G401 (cell line): ENCODE data around the gene GPR157. TPM values are rescaled to one million over a fixed set of nuclear protein-coding genes. Genes with fewer than 3 reads are reported as not detected.
A peak's percentile ranks its signal among the peaks of the same experiment; 100 is the strongest.
"Not testable (repeated sequence)": the region's sequence is repeated elsewhere in the genome, so short reads cannot be mapped to it uniquely, and the experiment has no call there.

Experiments
- DNase-seq: peaks from one replicate; pipeline ENCODE4 v3.0.0-alpha.2; 2015; ENCODE audit warnings: low spot score
- in situ Hi-C: cut with HindIII; loops from 2 replicates; pipeline ENCODE4 v1.10.0; 2016; ENCODE audit warnings: low sequenced_read_pairs, mixed read lengths
- total RNA-seq: library from RNA; depleted of rRNA; stranded (reverse); fragments of >200 nt; shearing (Covaris generic); gene quantifications from 2 replicates; pipeline ENCODE4 v1.2.3, GENCODE V29; 2014; rRNA removed

The GPR157 gene
- 6.9 and 7.6 TPM in 2 replicates for total RNA-seq

- DNase-seq: peak; percentile 24
- in situ Hi-C loops: no loop called here
Measured at GRCh38 chr1:9128520-9129265, at the start of gene GPR157. Gene GPR157 (minus strand): TSS chr1:9129102. CDS start chr1:9129027, 75 bp downstream.

GRCh38 chr1:9174762-9175161 lies 45.9 kb upstream of the GPR157 start:
- DNase-seq: no peak
- in situ Hi-C loops: no loop called here

- no peak for DNase-seq
- in situ Hi-C loops: no loop called here
Measured at GRCh38 chr1:9174243-9174642, 45.3 kb upstream of the GPR157 start.

GRCh38 chr1:9169601-9170137 lies 40.8 kb upstream of the GPR157 start:
- in situ Hi-C loops: no loop called here
- DNase-seq: no peak

- in situ Hi-C loops: no loop called here
Measured at GRCh38 chr1:9167638-9168037, 38.7 kb upstream of the GPR157 start.

GRCh38 chr1:9166289-9167235 lies 37.7 kb upstream of the GPR157 start:
- in situ Hi-C loops: no loop called here
- DNase-seq: no peak

More at GRCh38 chr1:9167638-9168037, 38.7 kb upstream of the GPR157 start:
- no peak for DNase-seq

- DNase-seq: no peak
- in situ Hi-C loops: no loop called here
Measured at GRCh38 chr1:9165396-9165795, 36.5 kb upstream of the GPR157 start.

GRCh38 chr1:9164919-9165318 lies 36.0 kb upstream of the GPR157 start:
- no peak for DNase-seq
- in situ Hi-C loops: no loop called here

GRCh38 chr1:9164532-9164900 lies 35.6 kb upstream of the GPR157 start:
- in situ Hi-C loops: no loop called here
- no peak for DNase-seq

GRCh38 chr1:9161963-9162362 lies 33.1 kb upstream of the GPR157 start:
- in situ Hi-C loops: no loop called here

GRCh38 chr1:9161342-9161741 lies 32.4 kb upstream of the GPR157 start:
- in situ Hi-C loops: no loop called here

More at GRCh38 chr1:9161963-9162362, 33.1 kb upstream of the GPR157 start:
- DNase-seq: no peak

GRCh38 chr1:9160079-9160717 lies 31.3 kb upstream of the GPR157 start:
- no peak for DNase-seq
- in situ Hi-C loops: no loop called here

More at GRCh38 chr1:9161342-9161741, 32.4 kb upstream of the GPR157 start:
- DNase-seq: no peak

- in situ Hi-C loops: no loop called here
- DNase-seq: no peak
Measured at GRCh38 chr1:9155879-9156278, 27.0 kb upstream of the GPR157 start.

- in situ Hi-C loops, DNase-seq: not testable (repeated sequence)
Measured at GRCh38 chr1:9155405-9155804, 26.5 kb upstream of the GPR157 start.

GRCh38 chr1:9153152-9153551 lies 24.2 kb upstream of the GPR157 start:
- in situ Hi-C loops: no loop called here
- no peak for DNase-seq

GRCh38 chr1:9152535-9152934 lies 23.6 kb upstream of the GPR157 start:
- in situ Hi-C loops: no loop called here
- no peak for DNase-seq

- in situ Hi-C loops: no loop called here
- DNase-seq: no peak
Measured at GRCh38 chr1:9151328-9151860, 22.5 kb upstream of the GPR157 start.

GRCh38 chr1:9150582-9151327 lies 21.9 kb upstream of the GPR157 start:
- in situ Hi-C loops: no loop called here
- DNase-seq: no peak
